Ovary (tissue), 9 donors: Measurements from ENCODE around the gene RASL12. TPM values are rescaled to one million over a fixed set of nuclear protein-coding genes. Genes with fewer than 3 reads are reported as not detected.

Experiments used
- DNase-seq, 5 donors: peaks; one replicate each; pipeline ENCODE4 v3.0.0-alpha.2; 2019 to 2020
- H3K27ac ChIP-seq, 2 donors: fragments of 200-600 bp; one replicate each; pipeline versions ENCODE4 v1.5.1 to v1.8.0; 2019 to 2022
- H3K27me3 ChIP-seq: fragments of 200-600 bp; one replicate; pipeline ENCODE4 v1.8.0; 2022
- H3K36me3 ChIP-seq: fragments of 200-600 bp; sonication (generic); one replicate; pipeline ENCODE4 v1.5.1; 2019
- H3K4me1 ChIP-seq: one replicate; pipeline ENCODE4 v1.8.1; 2013; ENCODE audit warnings: mild to moderate bottlenecking, moderate library complexity; ENCODE audit not compliant: insufficient read depth
- H3K4me3 ChIP-seq: fragments of 200-600 bp; sonication (generic); one replicate; pipeline ENCODE4 v1.5.1; 2017
- H3K9me3 ChIP-seq, 2 donors: fragments of 200-600 bp in 1 of 2; sonication (generic) in 1 of 2; one replicate each; pipeline versions ENCODE4 v1.5.1 to v1.8.1; 2013 to 2019; ENCODE audit warnings: mild to moderate bottlenecking in 1 of 2, moderate library complexity in 1 of 2
- CTCF ChIP-seq, 3 donors: fragments of 450-650 bp in 2 of 3; fragments of 200-600 bp in 1 of 3; IDR thresholded peaks; one replicate each; pipeline versions ENCODE4 v1.5.1 to v1.8.0; 2016 to 2022; ENCODE audit warnings: antibody characterized with exemption in 3 of 3, mild to moderate bottlenecking in 1 of 3
- EP300 ChIP-seq: sonication (generic); formaldehyde crosslinking; IDR thresholded peaks from one replicate; pipeline ENCODE4 v1.6.1; 2017; ENCODE audit warnings: antibody characterized with exemption
- POLR2A ChIP-seq: fragments of 450-650 bp; IDR thresholded peaks from one replicate; pipeline ENCODE4 v1.6.1; 2017; ENCODE audit warnings: antibody characterized with exemption, mild to moderate bottlenecking, moderate library complexity
- WGBS, 3 donors: extraction: QIAGEN DNeasy Blood & Tissue Kit in 1 of 3; methylation state at CpG; one replicate each; pipeline versions ENCODE4 v1.1.5 to v1.1.7; 2013 to 2017; 5-methylcytosine and 5-hydroxymethylcytosine counted together
- intact Hi-C, 4 donors: fragments of 100-400 bp; cut with DNase I; formaldehyde crosslinking; loops; one replicate each; pipeline versions ENCODE4 v1.11.0 to v1.15.1; 2022 to 2023
- polyA plus RNA-seq, 2 donors: library from polyadenylated mRNA; stranded (reverse); fragments of 200-250 nt in 1 of 2; fragments of 350-450 nt in 1 of 2; fragmentation: Illumina TruSeq in 1 of 2; extraction: RNeasy Lipid Tissue Mini Kit (QIAGEN cat#74804) in 1 of 2; gene quantifications; one replicate each; pipeline ENCODE4 v1.2.3, GENCODE V29; 2013 to 2014
- total RNA-seq, 7 donors: library from RNA; depleted of rRNA in 2 of 7; stranded (reverse); fragments of >200 nt in 2 of 7; fragmentation: NEBNext Ultra II Directional in 3 of 7; extraction: Animal tissue kit (Norgen Biotek cat#: 25700) in 3 of 7; gene quantifications; one replicate each; pipeline versions ENCODE4 v1.1.0 to v1.2.4, GENCODE V29; 2016 to 2023
- donor health status: DM: no; HTN: no; CAD: no; lungs with moderate emphysema.
- donor health status: DM: no; HTN: no; CAD: no.
- donor health status: Bipolar disorder and iron deficiency.
- donor health status: DM: yes; HTN: yes; CAD: no.
- donor health status: DM: no; HTN: no; CAD: no.
- donor health status: DM: yes; HTN: yes; CAD: no.

RASL12 gene
- total and polyA plus RNA-seq, 9 donors = 4.8 to 31.1 (median 17.4) TPM

GRCh38 chr15:65072027-65072426, 4.2 kb upstream of the RASL12 start:
- H3K4me1 ChIP-seq = peaks cover 15% of the 10 kb centered on the region
- H3K9me3 ChIP-seq = no peaks in the 10 kb centered on the region
- intact Hi-C loops = no loop called here
- H3K27me3 ChIP-seq = no peaks in the 10 kb centered on the region
- TF ChIP-seq CTCF (IDR thresholded peaks at IDR 0.05) (no peak), POLR2A (no peak), EP300 (no peak)
- H3K4me3 ChIP-seq = no peak overlapping the region
- 6 to 36% (median 20%) methylated on average over 1 of the region's 1 CpG for WGBS, 3 donors
- DNase-seq = peak in 4 of 5 donors; percentile 44 to 62 (median 58)
- H3K36me3 ChIP-seq = no peaks in the 10 kb centered on the region
- no peak overlapping the region for H3K27ac ChIP-seq

GRCh38 chr15:65071381-65071811, 3.6 kb upstream of the RASL12 start:
- Histone ChIP-seq H3K4me3 (no peak overlapping the region), H3K27ac (peak overlapping the region; percentile 1 to 49), H3K9me3 (no peaks in the 10 kb centered on the region), H3K4me1 (peaks cover 18% of the 10 kb centered on the region), H3K27me3 (no peaks in the 10 kb centered on the region), H3K36me3 (no peaks in the 10 kb centered on the region)
- DNase-seq = peak; percentile 71 to 89 (median 80)
- 5 to 14% (median 8%) methylated on average over 5 of the region's 5 CpGs for WGBS, 3 donors
- intact Hi-C loops = no loop called here
- TF ChIP-seq POLR2A = no peak
- no peak for TF ChIP-seq EP300
- TF ChIP-seq CTCF (IDR thresholded peaks at IDR 0.05) = no peak

GRCh38 chr15:65069779-65070546, 2.2 kb upstream of the RASL12 start:
- H3K9me3 ChIP-seq = no peaks in the 10 kb centered on the region
- DNase-seq = no peak
- H3K4me1 ChIP-seq = peaks cover 18% of the 10 kb centered on the region
- H3K36me3 ChIP-seq = no peaks in the 10 kb centered on the region
- H3K27ac ChIP-seq = peak overlapping the region in 1 of 2 donors; percentile 49
- TF ChIP-seq CTCF (IDR thresholded peaks at IDR 0.05) = no peak
- intact Hi-C loops = no loop called here
- WGBS, 3 donors = 49 to 59% (median 59%) methylated on average over 5 of the region's 5 CpGs
- no peaks in the 10 kb centered on the region for H3K27me3 ChIP-seq
- no peak overlapping the region for H3K4me3 ChIP-seq

- H3K9me3 ChIP-seq = no peaks in the 10 kb centered on the region
- 0 to 12% (median 11%) methylated on average over 1 of the region's 1 CpG for WGBS, 3 donors
- no peaks in the 10 kb centered on the region for H3K27me3 ChIP-seq
- intact Hi-C loops = no loop called here
- TF ChIP-seq CTCF (IDR thresholded peaks at IDR 0.05) (no peak), POLR2A (no peak), EP300 (no peak)
- peak in 4 of 5 donors; percentile 68 to 79 (median 72) for DNase-seq
- peaks cover 18% of the 10 kb centered on the region for H3K4me1 ChIP-seq
- H3K36me3 ChIP-seq = no peaks in the 10 kb centered on the region
- H3K27ac ChIP-seq = peak overlapping the region; percentile 76 to 77
- no peak overlapping the region for H3K4me3 ChIP-seq
These were observed 1.4 kb upstream of the RASL12 start for GRCh38 chr15:65069179-65069578.
